Vagina (tissue), 2 donors: ENCODE data around the gene CD200R1L. TPM values are rescaled to one million over a fixed set of nuclear protein-coding genes. Genes with fewer than 3 reads are reported as not detected.

ENCODE experiments used
- DNase-seq, 2 donors: peaks; one replicate each; pipeline ENCODE4 v3.0.0-alpha.2; 2017; ENCODE audit errors: extremely low spot score in 2 of 2
- H3K27ac ChIP-seq: fragments of 200-600 bp; sonication (generic); one replicate; pipeline ENCODE4 v1.5.1; 2019
- H3K27me3 ChIP-seq: fragments of 200-600 bp; sonication (generic); one replicate; pipeline ENCODE4 v1.5.1; 2019
- H3K36me3 ChIP-seq, 2 donors: fragments of 200-600 bp; sonication (generic); one replicate each; pipeline ENCODE4 v1.5.1; 2017 to 2019
- H3K4me1 ChIP-seq: fragments of 200-600 bp; sonication (generic); one replicate; pipeline ENCODE4 v1.5.1; 2019
- H3K4me3 ChIP-seq, 2 donors: fragments of 200-600 bp; sonication (generic); 1 replicate in 1 of 2; 2 replicates in 1 of 2; pipeline ENCODE4 v1.5.1; 2016 to 2019
- H3K9me3 ChIP-seq: fragments of 200-600 bp; sonication (generic); one replicate; pipeline ENCODE4 v1.5.1; 2019
- CTCF ChIP-seq, 3 experiments: fragments of 450-650 bp in 2 of 3; fragments of 200-600 bp in 1 of 3; sonication (generic) in 1 of 3; IDR thresholded peaks; one replicate each; pipeline ENCODE4 v1.5.1; 2017 to 2019; ENCODE audit warnings: antibody characterized with exemption in 3 of 3, mild to moderate bottlenecking in 2 of 3, moderate library complexity in 2 of 3
- POLR2A ChIP-seq, 2 donors: fragments of 450-650 bp; IDR thresholded peaks; one replicate each; pipeline ENCODE4 v1.6.1; 2017; ENCODE audit warnings: antibody characterized with exemption in 2 of 2, mild to moderate bottlenecking in 2 of 2, moderate library complexity in 2 of 2
- POLR2AphosphoS5 ChIP-seq, 2 donors: sonication (generic); formaldehyde crosslinking; IDR thresholded peaks; one replicate each; pipeline ENCODE4 v1.9.0; 2017; ENCODE audit warnings: antibody characterized with exemption in 2 of 2, mild to moderate bottlenecking in 2 of 2, low read depth in 1 of 2; ENCODE audit not compliant: insufficient read depth in 1 of 2
- intact Hi-C: fragments of 100-400 bp; cut with DNase I; formaldehyde crosslinking; loops from one replicate; pipeline ENCODE4 v1.15.1; 2023
- total RNA-seq: library from RNA; depleted of rRNA; stranded (reverse); fragments of >200 nt; gene quantifications from one replicate; pipeline ENCODE4 v1.2.3, GENCODE V29; 2016

Gene CD200R1L
- total RNA-seq, 1 donor from 2014 or later, result not detected

- Histone ChIP-seq H3K4me3 (no peak overlapping the region), H3K4me1 (no peaks in the 10 kb centered on the region), H3K27ac (no peak overlapping the region), H3K27me3 (no peaks in the 10 kb centered on the region), H3K9me3 (no peaks in the 10 kb centered on the region), H3K36me3 (no peaks in the 10 kb centered on the region)
- no peak for TF ChIP-seq CTCF (IDR thresholded peaks at IDR 0.05)
- no peak for TF ChIP-seq POLR2A (IDR thresholded peaks at IDR 0.05)
- TF ChIP-seq POLR2AphosphoS5 (IDR thresholded peaks at IDR 0.05; ENCODE audit: insufficient read depth in 1 of 2, low read depth in 1 of 2), result no peak
- intact Hi-C loops, result no loop called here
- DNase-seq, result no peak
Measured at GRCh38 chr3:112884678-112885290, 38.1 kb upstream of the CD200R1L start.

GRCh38 chr3:112881891-112882290 is 35.2 kb upstream of the CD200R1L start:
- no peaks in the 10 kb centered on the region for H3K36me3 ChIP-seq
- no peaks in the 10 kb centered on the region for H3K9me3 ChIP-seq
- intact Hi-C loops, result no loop called here
- DNase-seq, result no peak
- H3K27ac ChIP-seq, result no peak overlapping the region
- H3K27me3 ChIP-seq, result no peaks in the 10 kb centered on the region
- H3K4me3 ChIP-seq, result no peak overlapping the region
- no peaks in the 10 kb centered on the region for H3K4me1 ChIP-seq
- TF ChIP-seq POLR2A (IDR thresholded peaks at IDR 0.05), result no peak
- no peak for TF ChIP-seq POLR2AphosphoS5 (IDR thresholded peaks at IDR 0.05; ENCODE audit: insufficient read depth in 1 of 2, low read depth in 1 of 2)
- TF ChIP-seq CTCF (IDR thresholded peaks at IDR 0.05), result no peak

GRCh38 chr3:112875561-112875960 is 28.9 kb upstream of the CD200R1L start:
- Histone ChIP-seq H3K36me3 (no peaks in the 10 kb centered on the region), H3K4me3 (no peak overlapping the region), H3K27me3 (no peaks in the 10 kb centered on the region), H3K9me3 (no peaks in the 10 kb centered on the region), H3K4me1 (no peaks in the 10 kb centered on the region), H3K27ac (no peak overlapping the region)
- DNase-seq, result no peak
- intact Hi-C loops, result no loop called here
- TF ChIP-seq CTCF (IDR thresholded peaks at IDR 0.05), result no peak
- TF ChIP-seq POLR2AphosphoS5 (IDR thresholded peaks at IDR 0.05; ENCODE audit: insufficient read depth in 1 of 2, low read depth in 1 of 2), result no peak
- no peak for TF ChIP-seq POLR2A (IDR thresholded peaks at IDR 0.05)

- Histone ChIP-seq H3K27ac (no peak overlapping the region), H3K4me3 (no peak overlapping the region), H3K4me1 (no peaks in the 10 kb centered on the region), H3K9me3 (no peaks in the 10 kb centered on the region), H3K36me3 (no peaks in the 10 kb centered on the region), H3K27me3 (no peaks in the 10 kb centered on the region)
- TF ChIP-seq POLR2A (IDR thresholded peaks at IDR 0.05), result no peak
- TF ChIP-seq CTCF (IDR thresholded peaks at IDR 0.05), result no peak
- TF ChIP-seq POLR2AphosphoS5 (IDR thresholded peaks at IDR 0.05; ENCODE audit: insufficient read depth in 1 of 2, low read depth in 1 of 2), result no peak
- DNase-seq, result no peak
- intact Hi-C loops, result no loop called here
Measured at GRCh38 chr3:112874725-112875124, 28.1 kb upstream of the CD200R1L start.

- no peaks in the 10 kb centered on the region for H3K9me3 ChIP-seq
- H3K4me1 ChIP-seq, result no peaks in the 10 kb centered on the region
- no peak overlapping the region for H3K27ac ChIP-seq
- no peak overlapping the region for H3K4me3 ChIP-seq
- no peak for DNase-seq
- TF ChIP-seq CTCF (IDR thresholded peaks at IDR 0.05) (no peak), POLR2A (IDR thresholded peaks at IDR 0.05) (no peak), POLR2AphosphoS5 (IDR thresholded peaks at IDR 0.05; ENCODE audit: insufficient read depth in 1 of 2, low read depth in 1 of 2) (no peak)
- no peaks in the 10 kb centered on the region for H3K27me3 ChIP-seq
- no peaks in the 10 kb centered on the region for H3K36me3 ChIP-seq
- intact Hi-C loops, result no loop called here
Measured at GRCh38 chr3:112873632-112874031, 27.0 kb upstream of the CD200R1L start.
